Measurements from ENCODE around the gene AP4E1.

The AP4E1 gene

DNA sequence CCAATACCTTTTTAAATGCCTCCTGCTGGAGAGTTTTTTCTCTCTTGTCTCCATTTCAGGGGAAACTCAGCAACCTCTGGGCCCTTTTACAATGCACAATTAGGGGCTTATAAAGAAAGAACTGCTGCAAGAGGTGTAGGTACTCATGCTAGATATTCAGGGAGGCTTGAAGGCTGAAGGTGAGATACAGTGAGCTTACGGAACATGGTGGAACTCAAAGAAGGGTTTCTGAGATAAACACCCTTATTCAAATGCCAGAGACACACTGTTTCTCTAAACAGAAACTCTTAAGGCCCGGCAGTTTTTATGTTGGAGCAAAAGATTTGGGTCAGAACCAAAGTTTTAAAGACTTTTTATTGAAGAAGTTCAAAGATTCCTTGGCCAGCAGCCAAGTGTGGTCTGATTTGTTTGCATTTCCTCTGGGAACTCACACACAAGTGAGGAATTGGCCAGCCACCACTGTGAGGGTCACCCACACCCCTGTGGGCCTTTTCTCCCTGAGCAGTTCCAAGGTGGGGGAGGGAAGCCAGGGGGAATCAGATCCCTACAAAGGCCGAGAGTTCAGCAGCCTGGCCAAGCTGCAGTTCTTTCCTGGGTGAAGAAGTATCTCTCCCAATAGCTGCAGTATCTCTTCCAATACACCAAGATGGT, 138.4 kb downstream of the AP4E1 start:
- Mint-ChIP-seq H3K4me3 (no peak overlapping the region), H3K27ac (no peak overlapping the region), H3K27me3 (no peaks in the 10 kb centered on the region), H3K9me3 (no peaks in the 10 kb centered on the region), H3K4me1 (ENCODE audit: low read depth) (no peaks in the 10 kb centered on the region), H3K36me3 (ENCODE audit: low read depth) (no peaks in the 10 kb centered on the region)

DNA sequence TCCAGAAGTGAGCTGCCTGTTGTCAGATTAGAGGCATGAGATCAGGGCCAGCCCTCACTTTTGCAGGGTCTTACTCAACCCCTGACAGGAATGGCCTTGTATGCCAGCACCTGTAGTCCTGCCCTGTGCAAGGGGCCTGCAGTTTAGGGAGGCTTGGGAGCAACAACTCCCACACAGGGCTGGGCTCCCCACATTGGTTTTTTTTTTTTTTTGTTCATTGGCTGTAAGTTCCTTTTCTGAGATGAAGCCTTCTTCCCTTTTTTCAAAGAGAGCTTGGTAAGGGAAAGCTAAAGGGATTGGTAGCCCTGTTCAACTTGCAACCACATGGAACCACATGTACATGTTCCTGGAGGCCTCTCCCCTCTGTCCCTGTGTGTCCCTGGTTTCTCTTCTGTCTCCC, 139.8 kb downstream of the AP4E1 start:
- Mint-ChIP-seq H3K36me3 (ENCODE audit: low read depth) (no peaks in the 10 kb centered on the region), H3K27ac (no peak overlapping the region), H3K9me3 (no peaks in the 10 kb centered on the region), H3K4me1 (ENCODE audit: low read depth) (no peaks in the 10 kb centered on the region), H3K4me3 (no peak overlapping the region), H3K27me3 (no peaks in the 10 kb centered on the region)

DNA sequence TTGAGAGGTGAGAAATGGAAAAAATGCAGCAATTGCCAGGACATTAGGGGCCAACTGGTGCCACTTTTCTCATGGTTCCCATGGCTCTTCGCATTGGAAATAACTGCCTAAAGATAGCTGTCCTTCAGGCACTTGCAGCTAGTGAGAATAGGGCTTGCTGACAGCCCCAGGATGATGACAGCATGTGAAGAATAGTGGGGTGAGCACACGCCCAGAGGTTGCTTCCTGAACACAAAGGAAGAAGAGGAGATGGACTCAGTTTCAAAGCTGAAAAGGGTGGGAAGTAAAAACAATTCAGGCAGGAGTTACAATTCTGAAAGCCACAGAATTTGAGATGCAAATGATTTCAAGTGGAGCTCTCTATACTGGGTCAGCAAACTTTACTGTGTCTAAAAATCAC, 140.6 kb downstream of the AP4E1 start:
- no peaks in the 10 kb centered on the region for H3K4me1 Mint-ChIP-seq (ENCODE audit: low read depth)
- H3K9me3 Mint-ChIP-seq = no peaks in the 10 kb centered on the region
- H3K27me3 Mint-ChIP-seq = no peaks in the 10 kb centered on the region
- H3K27ac Mint-ChIP-seq = no peak overlapping the region
- H3K36me3 Mint-ChIP-seq (ENCODE audit: low read depth) = no peaks in the 10 kb centered on the region
- H3K4me3 Mint-ChIP-seq = no peak overlapping the region

DNA sequence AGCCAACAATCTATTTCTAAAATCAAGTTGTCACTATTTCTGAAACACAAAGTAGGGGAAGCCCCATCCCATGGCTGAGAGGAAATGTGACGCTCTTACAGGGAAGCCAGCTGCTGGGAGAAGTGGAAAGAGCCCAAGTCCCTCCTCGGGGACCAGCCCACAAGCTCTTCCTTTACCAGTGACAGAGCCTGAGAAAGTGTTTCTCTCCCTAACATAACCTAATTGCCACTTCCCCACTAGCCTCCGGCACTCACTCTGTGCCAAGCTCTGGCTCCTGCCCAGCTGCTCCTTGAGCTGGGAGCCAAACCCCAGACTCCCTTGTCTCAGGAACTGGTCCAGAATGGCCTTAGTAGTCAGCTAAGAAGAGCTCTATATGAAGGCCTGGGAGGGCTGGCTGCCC, 143.3 kb downstream of the AP4E1 start:
- Mint-ChIP-seq H3K27me3 (no peaks in the 10 kb centered on the region), H3K4me1 (ENCODE audit: low read depth) (no peaks in the 10 kb centered on the region), H3K36me3 (ENCODE audit: low read depth) (no peaks in the 10 kb centered on the region), H3K27ac (no peak overlapping the region), H3K4me3 (no peak overlapping the region), H3K9me3 (no peaks in the 10 kb centered on the region)

DNA sequence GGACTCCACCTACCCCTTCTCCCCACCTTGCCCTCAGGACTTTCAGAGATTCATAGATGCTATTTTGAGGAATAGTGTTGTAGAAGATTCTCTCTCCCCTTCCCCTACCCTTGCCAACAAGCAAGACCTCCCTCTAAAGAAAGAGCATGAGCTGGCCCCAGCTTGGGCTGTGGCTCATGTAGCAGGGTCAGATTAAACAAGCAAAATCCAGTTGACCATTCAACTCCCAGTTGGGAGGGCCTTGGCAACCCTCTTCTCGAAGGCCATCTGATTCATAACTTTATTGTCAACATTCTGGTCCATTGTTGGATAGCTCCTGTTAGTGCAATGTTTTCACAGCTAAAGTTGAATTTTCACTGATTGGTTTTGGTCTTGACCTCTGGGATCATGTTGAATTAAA, 145.1 kb downstream of the AP4E1 start:
- H3K4me1 Mint-ChIP-seq (ENCODE audit: low read depth) = no peaks in the 10 kb centered on the region
- H3K27ac Mint-ChIP-seq = no peak overlapping the region
- H3K4me3 Mint-ChIP-seq = no peak overlapping the region
- H3K9me3 Mint-ChIP-seq = no peaks in the 10 kb centered on the region
- no peaks in the 10 kb centered on the region for H3K36me3 Mint-ChIP-seq (ENCODE audit: low read depth)
- H3K27me3 Mint-ChIP-seq = peaks cover 9% of the 10 kb centered on the region

DNA sequence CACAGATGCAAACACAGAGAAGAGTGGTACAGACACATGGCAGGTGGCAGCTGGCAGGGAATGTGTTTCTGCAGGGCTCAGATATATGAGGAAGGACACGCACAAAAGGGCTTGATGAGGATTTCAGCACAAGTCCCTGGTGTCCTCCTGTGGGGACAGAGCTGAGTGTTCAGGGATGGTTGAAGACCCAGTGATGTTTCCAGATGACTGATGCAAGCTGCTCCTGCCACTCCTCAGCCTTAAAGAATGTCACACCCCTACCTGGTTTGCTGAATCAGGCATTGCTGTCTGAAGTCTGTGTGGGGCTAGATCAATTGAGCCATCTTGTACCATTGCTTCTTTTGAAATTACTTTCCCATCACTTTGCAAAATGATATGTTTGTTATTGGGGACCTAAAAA, 146.1 kb downstream of the AP4E1 start:
- no peaks in the 10 kb centered on the region for H3K9me3 Mint-ChIP-seq
- no peak overlapping the region for H3K4me3 Mint-ChIP-seq
- peaks cover 11% of the 10 kb centered on the region for H3K27me3 Mint-ChIP-seq
- H3K27ac Mint-ChIP-seq = no peak overlapping the region
- no peaks in the 10 kb centered on the region for H3K36me3 Mint-ChIP-seq (ENCODE audit: low read depth)
- H3K4me1 Mint-ChIP-seq (ENCODE audit: low read depth) = no peaks in the 10 kb centered on the region

Measured in stimulated activated naive CD8-positive, alpha-beta T cell treated with anti-CD3 and anti-CD28 coated beads, Interleukin-15, Interleukin-2, amounts not matched to agents 100 ng/mL and 50 ng/mL, for 24 hours (primary cell).